Mesendoderm (in vitro differentiated cells): ENCODE measurements around the gene NCR3LG1.

Source experiments
- DNase-seq: peaks from one replicate; pipeline ENCODE4 v3.0.0; 2013
- H2AK5ac ChIP-seq: 2 replicates; pipeline ENCODE4 v1.6.1; 2013; ENCODE audit warnings: low read length, inconsistent platforms
- H2BK120ac ChIP-seq: 2 replicates; pipeline ENCODE4 v1.6.1; 2013; ENCODE audit warnings: low read depth, mild to moderate bottlenecking, low read length, moderate library complexity, mixed read lengths
- H2BK15ac ChIP-seq: replicated peaks from 2 replicates; pipeline ENCODE4 v1.6.1; 2013; ENCODE audit warnings: low read depth, mild to moderate bottlenecking, moderate library complexity
- H2BK5ac ChIP-seq: 2 replicates; pipeline ENCODE4 v1.6.1; 2013; ENCODE audit warnings: low read length, inconsistent platforms
- H3K18ac ChIP-seq: 2 replicates; pipeline ENCODE4 v1.6.1; 2013; ENCODE audit warnings: mild to moderate bottlenecking, low read length, mixed read lengths
- H3K23ac ChIP-seq: one replicate; pipeline ENCODE4 v1.6.1; 2013; ENCODE audit warnings: low read length
- H3K27ac ChIP-seq: 2 replicates; pipeline ENCODE4 v1.5.1; 2013; ENCODE audit warnings: low read depth, mild to moderate bottlenecking, inconsistent platforms, low read length, moderate library complexity
- H3K27me3 ChIP-seq: 2 replicates; pipeline ENCODE4 v1.6.1; 2013; ENCODE audit warnings: low read length, control low read depth, mild to moderate bottlenecking, inconsistent platforms; ENCODE audit not compliant: insufficient read depth, poor library complexity
- H3K36me3 ChIP-seq: 2 replicates; pipeline ENCODE4 v1.6.1; 2013; ENCODE audit warnings: low read length, inconsistent platforms; ENCODE audit not compliant: control insufficient read depth, insufficient read depth
- H3K4ac ChIP-seq: one replicate; pipeline ENCODE4 v1.6.1; 2013; ENCODE audit warnings: low read depth, mild to moderate bottlenecking, low read length, moderate library complexity
- H3K4me1 ChIP-seq: 2 replicates; pipeline ENCODE4 v1.6.1; 2013; ENCODE audit warnings: low read depth, low read length, inconsistent platforms; ENCODE audit not compliant: control insufficient read depth
- H3K4me2 ChIP-seq: 2 replicates; pipeline ENCODE4 v1.6.1; 2013; ENCODE audit warnings: low read length
- H3K4me3 ChIP-seq: 2 replicates; pipeline ENCODE4 v1.5.1; 2013; ENCODE audit warnings: mild to moderate bottlenecking, low read length
- H3K56ac ChIP-seq: one replicate; pipeline ENCODE4 v1.6.1; 2013; ENCODE audit warnings: low read length
- H3K79me1 ChIP-seq: 2 replicates; pipeline ENCODE4 v1.6.1; 2013; ENCODE audit warnings: low read length, inconsistent platforms
- H3K79me2 ChIP-seq: 2 replicates; pipeline ENCODE4 v1.6.1; 2013; ENCODE audit warnings: mild to moderate bottlenecking, low read length; ENCODE audit not compliant: control insufficient read depth, insufficient read depth
- H3K9ac ChIP-seq: 2 replicates; pipeline ENCODE4 v1.6.1; 2013; ENCODE audit warnings: low read length, inconsistent platforms
- H4K5ac ChIP-seq: one replicate; pipeline ENCODE4 v1.6.1; 2013; ENCODE audit warnings: low read length
- H4K8ac ChIP-seq: one replicate; pipeline ENCODE4 v1.6.1; 2013; ENCODE audit warnings: low read depth, mild to moderate bottlenecking, control low read depth, low read length, moderate library complexity
- WGBS: extraction: QIAGEN DNeasy Blood & Tissue Kit; methylation state at CpG from one replicate; pipeline ENCODE4 v1.1.7; 2013; ENCODE audit warnings: low lambda C conversion rate, missing lambda C conversion rate; ENCODE audit not compliant: insufficient coverage; ENCODE audit errors: extremely low coverage; 5-methylcytosine and 5-hydroxymethylcytosine counted together

The NCR3LG1 gene

DNA sequence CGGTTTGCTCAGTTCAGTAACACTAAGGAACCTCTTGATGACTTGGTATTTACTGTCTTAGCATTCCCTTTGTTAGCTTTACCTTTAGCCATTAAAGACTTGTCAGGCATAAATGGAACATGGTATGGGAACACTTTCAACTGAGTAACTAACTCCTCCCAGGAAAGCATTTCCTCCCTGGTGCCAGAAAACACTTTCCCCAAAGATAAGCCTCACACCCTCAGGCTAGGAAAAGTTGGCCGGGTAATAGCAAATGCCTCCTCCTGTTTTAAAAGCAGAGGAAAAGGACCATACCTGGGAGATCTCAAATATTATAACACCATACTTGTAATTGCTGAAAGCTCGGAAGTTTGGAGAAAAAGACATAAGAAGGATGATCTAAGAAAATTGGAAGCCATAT, 24.9 kb downstream of the NCR3LG1 start:
- Histone ChIP-seq H2BK5ac (no peak overlapping the region), H3K36me3 (no peaks in the 10 kb centered on the region), H3K4ac (no peak overlapping the region)

GRCh38 chr11:17378655-17379054, 27.1 kb downstream of the NCR3LG1 start:
- Histone ChIP-seq H3K23ac (no peak overlapping the region), H3K27me3 (no peaks in the 10 kb centered on the region), H3K27ac (no peak overlapping the region), H4K5ac (no peak overlapping the region), H3K79me2 (no peaks in the 10 kb centered on the region), H3K79me1 (no peaks in the 10 kb centered on the region), H2BK120ac (no peak overlapping the region), H3K4me2 (no peak overlapping the region), H4K8ac (no peak overlapping the region), H3K18ac (no peak overlapping the region), H3K4me3 (no peak overlapping the region), H2BK15ac (no peak overlapping the region), H3K4ac (no peak overlapping the region), H2BK5ac (no peak overlapping the region), H3K4me1 (no peaks in the 10 kb centered on the region), H3K36me3 (no peaks in the 10 kb centered on the region), H3K56ac (no peak overlapping the region), H3K9ac (no peak overlapping the region), H2AK5ac (no peak overlapping the region)
- no peak for DNase-seq
- WGBS: no CpG with 5 or more reads among the region's 2 CpGs

More for the DNA sequence above, 24.9 kb downstream of the NCR3LG1 start:
- Histone ChIP-seq H2BK120ac (no peak overlapping the region), H4K8ac (no peak overlapping the region), H3K79me2 (no peaks in the 10 kb centered on the region), H3K4me2 (no peak overlapping the region), H3K18ac (no peak overlapping the region), H3K27ac (no peak overlapping the region), H3K23ac (no peak overlapping the region), H3K27me3 (no peaks in the 10 kb centered on the region), H3K4me1 (no peaks in the 10 kb centered on the region), H3K56ac (no peak overlapping the region), H2AK5ac (no peak overlapping the region), H3K4me3 (no peak overlapping the region), H3K9ac (no peak overlapping the region), H4K5ac (no peak overlapping the region), H2BK15ac (no peak overlapping the region), H3K79me1 (no peaks in the 10 kb centered on the region)
- WGBS: no CpG with 5 or more reads among the region's 3 CpGs
- DNase-seq: no peak

GRCh38 chr11:17379383-17380180, 28.0 kb downstream of the NCR3LG1 start:
- no peak overlapping the region for H2BK15ac ChIP-seq
- no peak overlapping the region for H3K4me3 ChIP-seq
- no peaks in the 10 kb centered on the region for H3K4me1 ChIP-seq
- H3K27me3 ChIP-seq: no peaks in the 10 kb centered on the region
- no peak overlapping the region for H3K4me2 ChIP-seq
- H3K9ac ChIP-seq: no peak overlapping the region
- no peak overlapping the region for H4K5ac ChIP-seq
- no peaks in the 10 kb centered on the region for H3K79me1 ChIP-seq
- H3K18ac ChIP-seq: no peak overlapping the region
- no peaks in the 10 kb centered on the region for H3K36me3 ChIP-seq
- no peak overlapping the region for H3K23ac ChIP-seq
- no peak for DNase-seq
- no peak overlapping the region for H2BK5ac ChIP-seq
- no peak overlapping the region for H4K8ac ChIP-seq
- H3K4ac ChIP-seq: no peak overlapping the region
- H2BK120ac ChIP-seq: no peak overlapping the region
- H3K56ac ChIP-seq: no peak overlapping the region
- no peak overlapping the region for H2AK5ac ChIP-seq
- H3K79me2 ChIP-seq: no peaks in the 10 kb centered on the region
- no peak overlapping the region for H3K27ac ChIP-seq
- WGBS: no CpG with 5 or more reads among the region's 7 CpGs

DNA sequence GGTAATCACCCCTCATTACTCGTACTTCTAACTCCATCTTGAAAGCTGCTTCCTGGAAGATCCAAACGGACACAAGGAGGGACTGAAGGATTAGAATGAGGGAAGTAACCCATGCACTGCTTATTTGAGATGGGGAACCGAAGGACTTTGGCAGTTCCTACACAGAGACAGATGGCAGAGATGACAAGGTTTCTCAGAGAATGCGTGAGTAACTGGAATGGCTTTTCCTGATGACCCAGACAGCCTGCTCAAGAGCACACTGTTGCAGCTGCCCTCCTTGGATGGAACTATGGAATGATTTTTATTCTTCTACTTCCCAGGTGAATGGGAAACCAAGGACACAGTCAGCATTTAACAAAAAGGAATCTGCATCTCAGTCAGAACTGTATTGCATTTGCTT, 29.6 kb downstream of the NCR3LG1 start:
- no peak overlapping the region for H3K4me3 ChIP-seq
- no peak overlapping the region for H4K5ac ChIP-seq
- no peak overlapping the region for H2AK5ac ChIP-seq
- H3K4ac ChIP-seq: no peak overlapping the region
- no peak overlapping the region for H3K23ac ChIP-seq
- H3K27ac ChIP-seq: no peak overlapping the region
- H3K27me3 ChIP-seq: no peaks in the 10 kb centered on the region
- H3K56ac ChIP-seq: no peak overlapping the region
- WGBS: no CpG with 5 or more reads among the region's 4 CpGs
- H2BK120ac ChIP-seq: no peak overlapping the region
- H3K36me3 ChIP-seq: no peaks in the 10 kb centered on the region
- no peak overlapping the region for H3K4me2 ChIP-seq
- no peak overlapping the region for H3K18ac ChIP-seq
- H3K79me1 ChIP-seq: no peaks in the 10 kb centered on the region
- no peak overlapping the region for H2BK5ac ChIP-seq
- no peaks in the 10 kb centered on the region for H3K79me2 ChIP-seq
- H4K8ac ChIP-seq: no peak overlapping the region
- H2BK15ac ChIP-seq: no peak overlapping the region
- H3K4me1 ChIP-seq: no peaks in the 10 kb centered on the region
- DNase-seq: no peak
- no peak overlapping the region for H3K9ac ChIP-seq

- no CpG with 5 or more reads among the region's 8 CpGs for whole genome bisulfite sequencing
- no peak for DNase-seq
- H4K8ac ChIP-seq: no peak overlapping the region
- no peaks in the 10 kb centered on the region for H3K79me1 ChIP-seq
- H2BK5ac ChIP-seq: no peak overlapping the region
- no peak overlapping the region for H3K4ac ChIP-seq
- no peak overlapping the region for H3K18ac ChIP-seq
- H3K4me3 ChIP-seq: no peak overlapping the region
- H4K5ac ChIP-seq: no peak overlapping the region
- H3K9ac ChIP-seq: no peak overlapping the region
- no peak overlapping the region for H3K23ac ChIP-seq
- H3K36me3 ChIP-seq: no peaks in the 10 kb centered on the region
- H3K4me1 ChIP-seq: no peaks in the 10 kb centered on the region
- H3K27ac ChIP-seq: no peak overlapping the region
- no peak overlapping the region for H3K4me2 ChIP-seq
- no peaks in the 10 kb centered on the region for H3K27me3 ChIP-seq
- no peak overlapping the region for H3K56ac ChIP-seq
- H3K79me2 ChIP-seq: no peaks in the 10 kb centered on the region
- H2BK120ac ChIP-seq: no peak overlapping the region
- no peak overlapping the region for H2AK5ac ChIP-seq
- no peak overlapping the region for H2BK15ac ChIP-seq
Observed at GRCh38 chr11:17382046-17382728, 30.6 kb downstream of the NCR3LG1 start.
